AG10803 (cell line): Measurements from ENCODE around the gene CNN1.

ENCODE experiments used
- DNase-seq: peaks from one replicate; pipeline ENCODE4 v3.0.0; 2010; ENCODE audit warnings: low read depth
- H3K4me3 ChIP-seq: 2 replicates; pipeline ENCODE4 v1.5.1; 2011; ENCODE audit warnings: mild to moderate bottlenecking, low read length, control low read depth
- CTCF ChIP-seq: conservative IDR thresholded peaks from 2 replicates; pipeline ENCODE4 v1.5.1; 2011; ENCODE audit warnings: mild to moderate bottlenecking, low read length, control low read depth, inconsistent platforms

The CNN1 gene

GRCh38 chr19:11538232-11539036 is at the start of gene CNN1:
Gene CNN1, plus strand, starts transcription at chr19:11538851. Its CDS starts 77 bp downstream, at chr19:11538928.
- no peak for TF ChIP-seq CTCF
- peak; percentile 76 for DNase-seq
- H3K4me3 ChIP-seq, result peak within 1 kb of the TSS; percentile 57

GRCh38 chr19:11489378-11489777 is 49.3 kb upstream of the CNN1 start:
- DNase-seq, result no peak
- TF ChIP-seq CTCF, result no peak
- no peak overlapping the region for H3K4me3 ChIP-seq

GRCh38 chr19:11494634-11495285 is 43.9 kb upstream of the CNN1 start:
- TF ChIP-seq CTCF, result no peak
- DNase-seq, result no peak
- H3K4me3 ChIP-seq, result no peak overlapping the region

- no peak overlapping the region for H3K4me3 ChIP-seq
- no peak for DNase-seq
- no peak for TF ChIP-seq CTCF
Measured at GRCh38 chr19:11495481-11495880, 43.2 kb upstream of the CNN1 start.

GRCh38 chr19:11495885-11496284 is 42.8 kb upstream of the CNN1 start:
- TF ChIP-seq CTCF, result no peak
- no peak overlapping the region for H3K4me3 ChIP-seq
- DNase-seq, result no peak

GRCh38 chr19:11496391-11497163 is 42.1 kb upstream of the CNN1 start:
- no peak overlapping the region for H3K4me3 ChIP-seq
- peak; percentile 70 for TF ChIP-seq CTCF
- DNase-seq, result peak; percentile 81
